ENCODE results near the gene ARL10.

The ARL10 gene

GRCh38 chr5:176339304-176339703 lies 26.0 kb upstream of the ARL10 start:
- no peak for TF ChIP-seq CTCF (IDR thresholded peaks at IDR 0.05)

- no peak for TF ChIP-seq CTCF (IDR thresholded peaks at IDR 0.05)
These were observed 23.7 kb upstream of the ARL10 start for GRCh38 chr5:176341325-176342157.

DNA sequence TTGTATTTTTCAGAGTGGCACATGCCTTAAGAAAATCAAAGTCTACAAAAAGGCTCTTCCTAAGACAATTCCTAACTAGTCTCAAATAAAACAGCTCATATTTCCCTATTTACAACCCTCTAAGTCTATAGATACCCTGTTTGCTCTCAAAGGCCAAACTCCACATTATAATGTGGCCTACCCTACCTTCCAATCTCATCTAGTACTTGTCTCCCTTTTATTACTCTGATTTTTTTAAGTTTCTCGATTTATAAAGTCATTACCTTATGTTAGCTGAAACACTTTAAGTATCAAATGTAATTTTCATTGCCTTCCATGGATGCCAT lies 23.2 kb upstream of the ARL10 start:
- TF ChIP-seq CTCF (IDR thresholded peaks at IDR 0.05), result no peak

- TF ChIP-seq CTCF (IDR thresholded peaks at IDR 0.05), result no peak
These were observed 22.4 kb upstream of the ARL10 start for GRCh38 chr5:176342766-176343458.

- no peak for TF ChIP-seq CTCF (IDR thresholded peaks at IDR 0.05)
These were observed 14.9 kb upstream of the ARL10 start for GRCh38 chr5:176350416-176350815.

- TF ChIP-seq CTCF (IDR thresholded peaks at IDR 0.05), result no peak
These were observed 13.0 kb upstream of the ARL10 start for GRCh38 chr5:176352116-176352878.

DNA sequence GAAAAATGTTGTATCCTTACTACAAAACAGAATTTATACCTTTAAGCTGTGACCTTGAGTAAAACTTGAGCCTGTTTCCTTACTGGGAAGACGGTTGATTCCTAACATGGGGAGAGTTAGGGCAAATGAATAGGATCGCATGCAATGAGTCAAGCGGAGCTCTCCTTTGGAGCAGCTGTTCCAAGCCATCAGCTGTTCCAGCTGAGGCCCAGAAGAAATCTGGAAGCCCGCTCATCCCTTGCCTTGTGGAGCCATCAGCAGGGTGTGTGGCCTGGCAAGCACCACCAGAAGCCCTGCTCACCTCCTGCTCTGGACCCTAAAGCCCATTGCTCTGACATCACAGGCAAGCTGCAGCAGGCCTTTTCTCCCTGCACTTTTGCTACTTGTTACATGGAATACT lies 11.8 kb upstream of the ARL10 start:
- TF ChIP-seq CTCF (IDR thresholded peaks at IDR 0.05), result no peak
